ENCODE results near the gene CHN2.
"Not testable (repeated sequence)": the region's sequence is repeated elsewhere in the genome, so short reads cannot be mapped to it uniquely, and the experiment has no call there.

The CHN2 gene

DNA sequence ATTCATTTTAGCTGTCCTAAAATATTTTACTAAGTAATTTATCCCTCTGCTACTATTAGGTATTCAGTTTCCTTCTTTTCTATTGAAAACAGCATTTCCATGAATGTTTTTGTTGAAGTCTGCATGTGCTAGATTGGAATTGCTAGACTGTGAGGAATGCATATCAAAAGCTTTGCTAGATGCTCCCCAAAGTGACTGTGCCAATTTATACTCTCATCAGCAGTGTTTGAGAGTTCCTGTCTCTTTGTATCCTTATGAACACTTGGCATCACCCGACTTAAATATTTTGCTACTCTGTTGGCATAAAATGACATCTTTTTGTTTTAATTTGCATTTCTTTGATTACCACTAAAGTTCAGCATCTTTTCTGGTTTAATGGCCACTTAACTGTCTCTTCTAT, 324.0 kb downstream of the CHN2 start:
- no peak for DNase-seq

DNA sequence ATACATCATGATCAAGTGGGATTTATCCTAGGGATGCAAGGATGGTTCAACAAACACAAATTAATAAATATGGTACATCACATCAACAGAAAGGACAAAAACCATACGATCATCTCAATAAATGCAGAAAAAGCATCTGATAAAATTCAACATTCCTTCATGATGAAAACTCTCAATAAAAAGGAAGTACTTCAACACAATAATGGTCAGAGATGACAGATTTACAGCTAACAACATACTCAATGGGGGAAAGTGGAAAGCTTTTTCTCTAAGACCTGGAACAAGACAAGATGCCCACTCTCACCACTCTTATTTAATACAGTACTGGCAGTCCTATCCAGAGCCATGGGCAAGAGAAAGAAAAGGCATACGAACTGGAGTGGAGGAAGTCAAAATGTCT, 329.2 kb downstream of the CHN2 start:
- DNase-seq = no peak

DNA sequence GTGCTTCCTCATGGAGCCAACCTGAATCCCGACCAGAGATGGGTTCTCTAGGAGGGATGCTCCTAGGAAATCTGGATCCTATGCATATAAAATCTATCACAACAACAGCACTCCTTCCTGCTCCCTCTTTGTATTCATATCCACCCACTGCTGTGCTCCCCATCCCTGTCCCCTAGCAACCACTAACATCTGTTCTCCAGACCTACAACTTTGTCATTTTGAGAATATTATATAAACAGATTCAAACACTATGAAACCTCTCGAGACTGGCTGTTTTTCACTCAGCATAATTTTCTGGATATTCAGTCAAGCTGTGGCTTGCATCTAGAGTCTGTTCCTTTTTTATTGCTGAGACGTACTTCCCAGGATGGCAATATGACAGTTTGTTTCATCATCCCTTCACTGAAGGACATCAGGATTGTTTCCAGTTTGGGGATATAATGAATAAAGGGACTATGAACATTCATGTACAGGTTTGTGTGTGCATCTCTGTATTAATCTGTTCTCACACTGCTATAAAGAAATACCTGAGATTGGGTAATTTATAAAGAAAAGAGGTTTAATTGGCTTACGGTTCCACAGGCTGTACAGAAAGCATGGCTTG, 333.0 kb downstream of the CHN2 start:
- DNase-seq = no peak

DNA sequence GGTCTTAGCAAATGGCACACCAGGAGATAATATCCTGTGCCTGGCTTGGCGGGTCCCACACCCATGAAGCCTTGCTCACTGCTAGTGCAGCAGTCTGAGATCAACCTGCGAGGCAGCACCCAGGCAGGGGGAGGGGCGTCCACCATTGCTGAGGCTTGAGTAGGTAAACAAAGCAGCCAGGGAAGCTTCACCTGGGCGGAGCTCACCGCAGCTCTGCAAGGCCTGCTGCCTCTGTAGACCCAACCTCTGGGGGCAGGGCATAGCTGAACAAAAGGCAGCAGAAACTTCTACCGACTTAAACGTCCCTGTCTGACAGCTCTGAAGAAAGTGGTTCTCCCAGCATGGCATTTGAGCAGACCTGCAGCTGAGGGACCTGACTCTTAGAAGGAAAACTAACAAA, 334.0 kb downstream of the CHN2 start:
- DNase-seq = not testable (repeated sequence)
